Thoracic aorta (tissue), 2 donors: ENCODE measurements around the gene DCUN1D2. TPM values are rescaled to one million over a fixed set of nuclear protein-coding genes. Genes with fewer than 3 reads are reported as not detected.

ENCODE experiments used
- ATAC-seq: fragments of 150-250 bp; one replicate; pipeline ENCODE4 v1.8.0; 2017; ENCODE audit warnings: low read depth; ENCODE audit not compliant: insufficient number of reproducible peaks, low FRiP score
- DNase-seq: peaks from one replicate; pipeline ENCODE4 v3.0.0-alpha.2; 2020; ENCODE audit warnings: low spot score
- H3K27ac ChIP-seq, 2 donors: fragments of 200-600 bp; sonication (generic); 1 replicate in 1 of 2; 2 replicates in 1 of 2; pipeline ENCODE4 v1.5.1; 2016; ENCODE audit warnings: mild to moderate bottlenecking in 2 of 2, moderate library complexity in 2 of 2
- H3K27me3 ChIP-seq: fragments of 200-600 bp; sonication (generic); replicated peaks from 2 replicates; pipeline ENCODE4 v1.6.0; 2016; ENCODE audit warnings: mild to moderate bottlenecking; ENCODE audit not compliant: insufficient read depth
- H3K36me3 ChIP-seq: fragments of 200-600 bp; sonication (generic); one replicate; pipeline ENCODE4 v1.5.1; 2016
- H3K4me1 ChIP-seq, 2 donors: fragments of 200-600 bp; sonication (generic); 1 replicate in 1 of 2; 2 replicates in 1 of 2; pipeline versions ENCODE4 v1.5.1 to v1.6.0; 2016; ENCODE audit warnings: low read depth in 2 of 2, mild to moderate bottlenecking in 1 of 2; ENCODE audit not compliant: control insufficient read depth in 1 of 2
- H3K4me3 ChIP-seq: fragments of 200-600 bp; sonication (generic); 2 replicates; pipeline ENCODE4 v1.5.1; 2016; ENCODE audit warnings: mild to moderate bottlenecking
- H3K9me3 ChIP-seq: fragments of 200-600 bp; sonication (generic); 2 replicates; pipeline ENCODE4 v1.5.1; 2016
- CTCF ChIP-seq: fragments of 200-600 bp; sonication (generic); IDR thresholded peaks from one replicate; pipeline ENCODE4 v1.5.1; 2019; ENCODE audit warnings: antibody characterized with exemption
- total RNA-seq, 2 donors: library from RNA; depleted of rRNA; stranded (reverse); fragments of >200 nt; gene quantifications; one replicate each; pipeline versions ENCODE4 v1.1.0 to v1.2.3, GENCODE V29; 2016

Gene DCUN1D2
- total RNA-seq, 2 donors from 2014 or later, result 7.3 to 29.8 TPM

- Histone ChIP-seq H3K27me3 (no peaks in the 10 kb centered on the region), H3K4me3 (no peak overlapping the region), H3K4me1 (no peaks in the 10 kb centered on the region), H3K36me3 (peaks cover 36% of the 10 kb centered on the region), H3K9me3 (no peaks in the 10 kb centered on the region), H3K27ac (no peak overlapping the region)
- ATAC-seq, result no peak
- no peak for TF ChIP-seq CTCF
- no peak for DNase-seq
Measured at GRCh38 chr13:113458253-113459065, 32.1 kb downstream of the DCUN1D2 start.

DNA sequence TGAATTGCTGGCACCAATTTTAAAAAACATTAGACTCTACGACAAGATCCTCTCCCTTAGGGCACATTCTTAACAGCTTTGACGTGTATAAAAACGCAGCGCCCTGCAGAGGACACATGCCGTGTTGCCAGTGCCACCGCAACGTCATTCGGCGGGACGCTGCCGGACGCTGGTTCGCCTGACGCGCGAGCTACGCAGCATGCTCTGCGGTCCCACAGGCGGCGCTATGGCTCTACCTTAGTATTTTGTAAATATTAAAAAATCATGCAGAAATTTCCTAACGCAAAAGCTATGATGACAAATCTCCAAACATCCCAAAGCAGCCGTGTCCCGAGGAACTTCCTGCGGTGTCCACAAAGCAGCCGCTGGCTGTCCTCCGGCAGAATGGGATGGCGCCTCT lies 33.0 kb downstream of the DCUN1D2 start:
- ATAC-seq (no peak), DNase-seq (no peak)
- Histone ChIP-seq H3K4me3 (no peak overlapping the region), H3K4me1 (no peaks in the 10 kb centered on the region), H3K27ac (no peak overlapping the region), H3K36me3 (peaks cover 36% of the 10 kb centered on the region), H3K27me3 (no peaks in the 10 kb centered on the region), H3K9me3 (no peaks in the 10 kb centered on the region)
- no peak for TF ChIP-seq CTCF

- H3K9me3 ChIP-seq, result no peaks in the 10 kb centered on the region
- H3K27me3 ChIP-seq, result no peaks in the 10 kb centered on the region
- no peaks in the 10 kb centered on the region for H3K4me1 ChIP-seq
- no peak overlapping the region for H3K27ac ChIP-seq
- H3K4me3 ChIP-seq, result no peak overlapping the region
- H3K36me3 ChIP-seq, result peaks cover 36% of the 10 kb centered on the region
- no peak for TF ChIP-seq CTCF
- ATAC-seq (no peak), DNase-seq (no peak)
Measured at GRCh38 chr13:113456116-113456702, 34.3 kb downstream of the DCUN1D2 start.

- H3K27me3 ChIP-seq, result no peaks in the 10 kb centered on the region
- no peak overlapping the region for H3K27ac ChIP-seq
- peaks cover 28% of the 10 kb centered on the region for H3K36me3 ChIP-seq
- H3K4me1 ChIP-seq, result no peaks in the 10 kb centered on the region
- no peak for TF ChIP-seq CTCF
- H3K9me3 ChIP-seq, result no peaks in the 10 kb centered on the region
- ATAC-seq (no peak), DNase-seq (no peak)
- H3K4me3 ChIP-seq, result no peak overlapping the region
Measured at GRCh38 chr13:113455384-113455783, 35.1 kb downstream of the DCUN1D2 start.

DNA sequence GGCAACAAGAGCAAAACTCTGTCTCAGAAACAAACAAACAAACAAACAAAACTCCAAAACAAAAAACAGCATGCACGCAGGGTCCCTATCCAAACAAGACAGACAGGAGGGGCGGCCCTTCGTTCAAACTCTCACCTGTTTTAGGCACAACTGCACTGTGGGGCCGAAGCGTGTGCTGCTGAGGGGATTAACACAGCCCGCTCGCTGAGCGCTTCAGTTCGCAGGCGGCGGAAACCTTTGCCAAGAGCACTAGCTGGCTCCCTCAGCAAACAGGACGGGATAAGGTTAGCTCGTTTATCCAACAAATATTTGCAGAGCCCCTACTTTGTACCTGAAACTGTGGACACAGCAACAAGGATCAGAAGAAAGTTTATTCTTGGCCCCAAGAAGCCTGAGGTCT lies 35.6 kb downstream of the DCUN1D2 start:
- no peak overlapping the region for H3K4me3 ChIP-seq
- H3K27ac ChIP-seq, result no peak overlapping the region
- no peak for TF ChIP-seq CTCF
- H3K36me3 ChIP-seq, result peaks cover 24% of the 10 kb centered on the region
- H3K4me1 ChIP-seq, result no peaks in the 10 kb centered on the region
- H3K9me3 ChIP-seq, result no peaks in the 10 kb centered on the region
- H3K27me3 ChIP-seq, result no peaks in the 10 kb centered on the region
- no peak for DNase-seq
- ATAC-seq, result no peak
